Lower leg skin (tissue), 3 donors: ENCODE data around the gene LIN9.

Source experiments
- POLR2A ChIP-seq, 2 donors: fragments of 450-650 bp; IDR thresholded peaks; one replicate each; pipeline ENCODE4 v1.6.1; 2016 to 2017; ENCODE audit warnings: antibody characterized with exemption in 2 of 2, mild to moderate bottlenecking in 1 of 2, moderate library complexity in 1 of 2
- TF ChIP-seq, protein P1 (sequence below), 3 donors: fragments of 450-650 bp; IDR thresholded peaks; one replicate each; pipeline ENCODE4 v1.5.1; 2016; ENCODE audit warnings: antibody characterized with exemption in 3 of 3, mild to moderate bottlenecking in 3 of 3, moderate library complexity in 2 of 3

DNA sequence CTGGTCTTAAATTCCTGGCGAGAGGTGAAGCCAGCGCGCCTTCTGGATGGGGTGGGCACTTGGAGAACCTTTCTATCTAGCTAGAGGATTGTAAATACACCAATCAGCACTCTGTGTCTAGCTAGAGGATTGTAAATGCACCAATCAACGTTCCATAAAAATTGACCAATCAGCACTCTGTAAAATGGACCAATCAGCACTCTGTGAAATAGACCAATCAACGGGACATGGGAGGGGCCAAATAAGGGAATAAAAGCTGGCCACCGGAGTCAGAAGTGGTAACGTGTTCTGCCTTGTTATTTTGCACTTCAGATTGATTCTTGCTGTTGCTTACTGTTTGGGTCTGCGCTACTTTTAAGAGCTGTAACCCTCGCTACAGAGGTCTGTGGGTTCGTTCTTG, 12.0 kb upstream of the LIN9 start:
- TF ChIP-seq, protein P1, sequence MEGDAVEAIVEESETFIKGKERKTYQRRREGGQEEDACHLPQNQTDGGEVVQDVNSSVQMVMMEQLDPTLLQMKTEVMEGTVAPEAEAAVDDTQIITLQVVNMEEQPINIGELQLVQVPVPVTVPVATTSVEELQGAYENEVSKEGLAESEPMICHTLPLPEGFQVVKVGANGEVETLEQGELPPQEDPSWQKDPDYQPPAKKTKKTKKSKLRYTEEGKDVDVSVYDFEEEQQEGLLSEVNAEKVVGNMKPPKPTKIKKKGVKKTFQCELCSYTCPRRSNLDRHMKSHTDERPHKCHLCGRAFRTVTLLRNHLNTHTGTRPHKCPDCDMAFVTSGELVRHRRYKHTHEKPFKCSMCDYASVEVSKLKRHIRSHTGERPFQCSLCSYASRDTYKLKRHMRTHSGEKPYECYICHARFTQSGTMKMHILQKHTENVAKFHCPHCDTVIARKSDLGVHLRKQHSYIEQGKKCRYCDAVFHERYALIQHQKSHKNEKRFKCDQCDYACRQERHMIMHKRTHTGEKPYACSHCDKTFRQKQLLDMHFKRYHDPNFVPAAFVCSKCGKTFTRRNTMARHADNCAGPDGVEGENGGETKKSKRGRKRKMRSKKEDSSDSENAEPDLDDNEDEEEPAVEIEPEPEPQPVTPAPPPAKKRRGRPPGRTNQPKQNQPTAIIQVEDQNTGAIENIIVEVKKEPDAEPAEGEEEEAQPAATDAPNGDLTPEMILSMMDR (IDR thresholded peaks at IDR 0.05), result no peak
- TF ChIP-seq POLR2A (IDR thresholded peaks at IDR 0.05), result no peak
